OCI-LY1 (cell line): ENCODE measurements around the gene MAGI2.

ENCODE experiments used
- H2AFZ ChIP-seq: fragments of 200-600 bp; sonication (generic), shearing (Covaris generic); 2 replicates; pipeline ENCODE4 v1.6.0; 2014; ENCODE audit warnings: antibody characterized with exemption, mild to moderate bottlenecking, low read length
- H3F3A ChIP-seq: fragments of 200-600 bp; sonication (generic), shearing (Covaris generic); 2 replicates; pipeline ENCODE4 v1.6.0; 2014; ENCODE audit warnings: mild to moderate bottlenecking, antibody characterized with exemption, low read length, moderate library complexity; ENCODE audit not compliant: insufficient read depth
- H3K27ac ChIP-seq: fragments of 200-600 bp; sonication (generic); 2 replicates; pipeline ENCODE4 v1.5.1; 2014; ENCODE audit warnings: low read length, mixed run types, mild to moderate bottlenecking, low read depth; ENCODE audit not compliant: poor library complexity, severe bottlenecking
- H3K27me3 ChIP-seq: fragments of 200-600 bp; sonication (generic); 2 replicates; pipeline ENCODE4 v1.6.0; 2014; ENCODE audit warnings: antibody characterized with exemption, mild to moderate bottlenecking, low read length, moderate library complexity; ENCODE audit not compliant: insufficient read depth
- H3K36me3 ChIP-seq: fragments of 200-600 bp; sonication (generic); 2 replicates; pipeline ENCODE4 v1.6.1; 2014; ENCODE audit warnings: mild to moderate bottlenecking, antibody characterized with exemption, low read length, moderate library complexity, mixed read lengths; ENCODE audit not compliant: insufficient read depth
- H3K4me1 ChIP-seq: fragments of 200-600 bp; sonication (generic); 2 replicates; pipeline ENCODE4 v1.5.1; 2014; ENCODE audit warnings: mild to moderate bottlenecking, low read length, moderate library complexity; ENCODE audit not compliant: insufficient read depth, severe bottlenecking
- H3K4me2 ChIP-seq: fragments of 200-600 bp; sonication (generic), shearing (Covaris generic); 2 replicates; pipeline ENCODE4 v1.6.1; 2014; ENCODE audit warnings: low read length
- H3K4me3 ChIP-seq: fragments of 200-600 bp; sonication (generic); 2 replicates; pipeline ENCODE4 v1.5.1; 2014; ENCODE audit warnings: low read length, low read depth, mild to moderate bottlenecking, mixed read lengths; ENCODE audit not compliant: poor library complexity, severe bottlenecking
- H3K79me2 ChIP-seq: fragments of 200-600 bp; shearing (Covaris generic); 2 replicates; pipeline ENCODE4 v1.6.1; 2016; ENCODE audit warnings: mixed run types, low read length, mixed read lengths; ENCODE audit not compliant: insufficient read depth
- H3K9ac ChIP-seq: fragments of 200-600 bp; sonication (generic), shearing (Covaris generic); 2 replicates; pipeline ENCODE4 v1.6.1; 2014; ENCODE audit warnings: mild to moderate bottlenecking, low read length, mixed read lengths
- H3K9me2 ChIP-seq: fragments of 200-600 bp; sonication (generic), shearing (Covaris generic); 2 replicates; pipeline ENCODE4 v1.6.1; 2014; ENCODE audit warnings: low read depth, mild to moderate bottlenecking, low read length, mixed read lengths
- H3K9me3 ChIP-seq: fragments of 200-600 bp; shearing (Covaris generic); 2 replicates; pipeline ENCODE4 v1.6.1; 2014; ENCODE audit warnings: low read length, mixed read lengths
- H4K20me1 ChIP-seq: fragments of 200-600 bp; sonication (generic), shearing (Covaris generic); 2 replicates; pipeline ENCODE4 v1.6.0; 2016; ENCODE audit warnings: mild to moderate bottlenecking, low read length; ENCODE audit not compliant: insufficient read depth
- CTCF ChIP-seq: fragments of 200-600 bp; sonication (generic), shearing (Covaris generic); IDR thresholded peaks from 2 replicates; pipeline ENCODE4 v1.5.1; 2017; ENCODE audit warnings: mild to moderate bottlenecking, antibody characterized with exemption, low read length, moderate library complexity, mixed read lengths
- EZH2 ChIP-seq: fragments of 200-600 bp; sonication (generic), shearing (Covaris generic); IDR thresholded peaks from 2 replicates; pipeline ENCODE4 v1.8.0; 2017; ENCODE audit warnings: borderline replicate concordance, mixed run types, mild to moderate bottlenecking, antibody characterized with exemption, low read length, moderate library complexity, mixed read lengths

The MAGI2 gene

GRCh38 chr7:78363866-78364265 lies 1089.6 kb downstream of the MAGI2 start:
- TF ChIP-seq CTCF = no peak
- no peak for TF ChIP-seq EZH2
- Histone ChIP-seq H3K79me2 (no peaks in the 10 kb centered on the region), H4K20me1 (no peaks in the 10 kb centered on the region), H3K4me3 (no peak overlapping the region), H2AFZ (no peak overlapping the region), H3K9me2 (no peaks in the 10 kb centered on the region), H3K4me2 (no peak overlapping the region), H3K9me3 (no peaks in the 10 kb centered on the region), H3K36me3 (no peaks in the 10 kb centered on the region), H3K27me3 (no peaks in the 10 kb centered on the region), H3F3A (no peaks in the 10 kb centered on the region), H3K9ac (no peak overlapping the region), H3K27ac (no peak overlapping the region), H3K4me1 (no peaks in the 10 kb centered on the region)

- Histone ChIP-seq H3K27ac (no peak overlapping the region), H3K9me2 (no peaks in the 10 kb centered on the region), H3K27me3 (no peaks in the 10 kb centered on the region), H2AFZ (no peak overlapping the region), H3F3A (no peaks in the 10 kb centered on the region), H3K9ac (no peak overlapping the region), H4K20me1 (no peaks in the 10 kb centered on the region), H3K79me2 (no peaks in the 10 kb centered on the region), H3K9me3 (no peaks in the 10 kb centered on the region), H3K4me1 (no peaks in the 10 kb centered on the region), H3K36me3 (no peaks in the 10 kb centered on the region), H3K4me2 (no peak overlapping the region), H3K4me3 (no peak overlapping the region)
- TF ChIP-seq CTCF = no peak
- no peak for TF ChIP-seq EZH2
These were observed 1093.6 kb downstream of the MAGI2 start for GRCh38 chr7:78359836-78360235.

GRCh38 chr7:78357709-78358108 lies 1095.8 kb downstream of the MAGI2 start:
- no peaks in the 10 kb centered on the region for H3K36me3 ChIP-seq
- H3K9me2 ChIP-seq = no peaks in the 10 kb centered on the region
- H4K20me1 ChIP-seq = no peaks in the 10 kb centered on the region
- no peaks in the 10 kb centered on the region for H3F3A ChIP-seq
- H3K79me2 ChIP-seq = no peaks in the 10 kb centered on the region
- no peak overlapping the region for H3K4me2 ChIP-seq
- no peak overlapping the region for H3K9ac ChIP-seq
- TF ChIP-seq EZH2 = no peak
- TF ChIP-seq CTCF = no peak
- no peaks in the 10 kb centered on the region for H3K4me1 ChIP-seq
- H3K9me3 ChIP-seq = no peaks in the 10 kb centered on the region
- no peak overlapping the region for H3K4me3 ChIP-seq
- H2AFZ ChIP-seq = no peak overlapping the region
- no peaks in the 10 kb centered on the region for H3K27me3 ChIP-seq
- H3K27ac ChIP-seq = no peak overlapping the region
